ENCODE data around the gene HIGD2A. TPM values are rescaled to one million over a fixed set of nuclear protein-coding genes. Genes with fewer than 3 reads are reported as not detected.

The HIGD2A gene
- total RNA-seq, 1 experiment from 2014 or later = 133 TPM

GRCh38 chr5:176412517-176413254, 24.1 kb downstream of the HIGD2A start:
- peaks cover 53% of the 10 kb centered on the region for H3F3A ChIP-seq (ENCODE audit: insufficient read depth, low read depth)
- peak in 1 of 2 experiments; percentile 32 for DNase-seq
- POLR2A ChIA-PET (ENCODE audit: unreplicated experiment) = no interaction called here
- no peaks in the 10 kb centered on the region for H3K9me3 ChIP-seq (ENCODE audit: insufficient read depth, low read depth)
- H3K27ac ChIP-seq = no peak overlapping the region
- CTCF ChIA-PET = no interaction called here
- TF ChIP-seq CTCF (conservative IDR thresholded peaks at IDR 0.05) (no peak), EZH2 (IDR thresholded peaks at IDR 0.05; ENCODE audit: low read depth) (no peak)
- H4K20me1 ChIP-seq (ENCODE audit: insufficient read depth) = peaks cover 40% of the 10 kb centered on the region
- peaks cover 59% of the 10 kb centered on the region for H3K79me2 ChIP-seq (ENCODE audit: low read depth)
- BruUV-seq (replicated peaks) = no TSS peak
- peaks cover 63% of the 10 kb centered on the region for H3K4me1 ChIP-seq (replicated peaks; ENCODE audit: insufficient read depth)
- intact Hi-C loops (cut with micrococcal nuclease; ENCODE audit: unreplicated experiment) = no loop called here
- peak overlapping the region; percentile 93; the same call in 1 of the 2 replicates for H3K4me2 ChIP-seq
- H3K36me3 ChIP-seq (ENCODE audit: low read depth) = peaks cover 13% of the 10 kb centered on the region; the same call in 1 of the 2 replicates
- H3K9me2 ChIP-seq (ENCODE audit: insufficient read depth) = no peaks in the 10 kb centered on the region
- no peak overlapping the region for H2AFZ ChIP-seq
- H3K27me3 ChIP-seq (ENCODE audit: insufficient read depth, low read depth) = no peaks in the 10 kb centered on the region
- H3K4me3 ChIP-seq = no peak overlapping the region

GRCh38 chr5:176413255-176413565, 24.7 kb downstream of the HIGD2A start:
- no TSS peak for BruUV-seq (replicated peaks)
- intact Hi-C loops (cut with micrococcal nuclease; ENCODE audit: unreplicated experiment) = no loop called here
- H3K4me2 ChIP-seq = peak overlapping the region; percentile 93; the same call in 1 of the 2 replicates
- peaks cover 68% of the 10 kb centered on the region for H3K4me1 ChIP-seq (replicated peaks; ENCODE audit: insufficient read depth)
- DNase-seq = peak in 1 of 2 experiments; percentile 34
- no peaks in the 10 kb centered on the region for H3K9me3 ChIP-seq (ENCODE audit: insufficient read depth, low read depth)
- no peak overlapping the region for H3K27ac ChIP-seq
- peaks cover 56% of the 10 kb centered on the region for H3K79me2 ChIP-seq (ENCODE audit: low read depth)
- POLR2A ChIA-PET (ENCODE audit: unreplicated experiment) = no interaction called here
- H3K9me2 ChIP-seq (ENCODE audit: insufficient read depth) = no peaks in the 10 kb centered on the region
- peaks cover 8% of the 10 kb centered on the region; the same call in 1 of the 2 replicates for H3K36me3 ChIP-seq (ENCODE audit: low read depth)
- CTCF ChIA-PET = no interaction called here
- peaks cover 57% of the 10 kb centered on the region for H3F3A ChIP-seq (ENCODE audit: insufficient read depth, low read depth)
- H3K27me3 ChIP-seq (ENCODE audit: insufficient read depth, low read depth) = no peaks in the 10 kb centered on the region
- TF ChIP-seq CTCF (conservative IDR thresholded peaks at IDR 0.05) = no peak
- TF ChIP-seq EZH2 (IDR thresholded peaks at IDR 0.05; ENCODE audit: low read depth) = no peak
- no peak overlapping the region for H3K4me3 ChIP-seq
- H4K20me1 ChIP-seq (ENCODE audit: insufficient read depth) = peaks cover 37% of the 10 kb centered on the region
- no peak overlapping the region for H2AFZ ChIP-seq

- DNase-seq = peak in 1 of 2 experiments; percentile 24
- peaks cover 61% of the 10 kb centered on the region for H3F3A ChIP-seq (ENCODE audit: insufficient read depth, low read depth)
- H3K27me3 ChIP-seq (ENCODE audit: insufficient read depth, low read depth) = no peaks in the 10 kb centered on the region
- peaks cover 56% of the 10 kb centered on the region for H3K79me2 ChIP-seq (ENCODE audit: low read depth)
- ChIA-PET POLR2A (ENCODE audit: unreplicated experiment) (no interaction called here), CTCF (interaction anchor here (0.6 kb wide), 1 partner anchor 515 kb away, joined by 8 read pairs; no protein-coding TSS in a partner anchor)
- no peak overlapping the region for H2AFZ ChIP-seq
- no peak overlapping the region for H3K27ac ChIP-seq
- H4K20me1 ChIP-seq (ENCODE audit: insufficient read depth) = peaks cover 37% of the 10 kb centered on the region
- no peak for TF ChIP-seq CTCF (conservative IDR thresholded peaks at IDR 0.05)
- TF ChIP-seq EZH2 (IDR thresholded peaks at IDR 0.05; ENCODE audit: low read depth) = no peak
- peaks cover 7% of the 10 kb centered on the region; the same call in 1 of the 2 replicates for H3K36me3 ChIP-seq (ENCODE audit: low read depth)
- peak overlapping the region; percentile 93 for H3K4me2 ChIP-seq
- no peak overlapping the region for H3K4me3 ChIP-seq
- H3K9me3 ChIP-seq (ENCODE audit: insufficient read depth, low read depth) = no peaks in the 10 kb centered on the region
- intact Hi-C loops (cut with micrococcal nuclease; ENCODE audit: unreplicated experiment) = no loop called here
- no peaks in the 10 kb centered on the region for H3K9me2 ChIP-seq (ENCODE audit: insufficient read depth)
- peaks cover 71% of the 10 kb centered on the region for H3K4me1 ChIP-seq (replicated peaks; ENCODE audit: insufficient read depth)
- BruUV-seq (replicated peaks) = no TSS peak
Measured at GRCh38 chr5:176413709-176414191, 25.2 kb downstream of the HIGD2A start.
